Measurements from ENCODE around the gene PMPCA.
"Not testable (repeated sequence)": the region's sequence is repeated elsewhere in the genome, so short reads cannot be mapped to it uniquely, and the experiment has no call there.

Gene PMPCA

DNA sequence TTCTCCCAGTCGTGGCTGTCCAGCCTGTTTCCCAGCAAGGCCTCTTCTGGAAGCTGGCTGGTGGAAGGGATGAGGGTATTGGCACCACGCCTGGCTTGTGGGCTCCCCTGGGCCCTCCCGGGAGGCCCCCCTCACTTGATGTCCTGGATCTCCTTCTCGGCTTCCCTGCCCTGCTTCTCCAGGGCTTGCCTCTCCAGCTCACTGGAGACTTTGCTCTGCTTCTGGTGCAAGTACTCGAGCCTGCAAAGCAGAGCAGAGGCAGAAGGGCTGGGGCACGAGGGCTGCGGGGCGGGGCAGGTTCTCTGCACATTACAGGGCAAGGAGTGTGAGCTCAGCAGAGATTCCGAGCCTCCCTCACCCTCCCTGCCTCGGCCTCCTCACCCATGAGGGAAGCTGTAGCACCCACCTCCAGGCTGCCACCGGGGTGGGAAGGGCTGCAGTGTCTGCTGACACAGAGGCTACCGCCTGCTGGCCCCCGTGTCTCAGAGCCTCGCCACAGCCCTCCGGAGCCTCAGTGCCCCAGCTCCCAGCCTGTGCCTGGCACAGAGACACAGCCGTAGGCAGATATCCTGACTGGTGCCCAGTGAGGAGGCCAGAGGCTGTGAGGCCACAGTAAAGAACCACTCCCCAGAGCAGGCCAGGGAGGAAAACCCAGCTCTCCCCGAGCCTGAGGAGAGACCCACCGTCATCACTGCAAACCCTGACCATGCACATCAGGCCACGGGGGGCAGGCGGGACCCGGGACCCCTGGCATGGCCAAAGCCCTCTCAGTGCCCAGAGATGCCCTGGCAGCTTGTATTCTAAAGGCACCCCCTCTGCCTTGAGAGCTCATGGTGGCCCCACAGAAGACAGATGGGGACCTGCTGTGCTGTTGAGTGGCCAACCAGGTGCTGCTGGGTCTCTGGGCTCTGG lies 17.7 kb upstream of the PMPCA start:
- DNase-seq (ENCODE audit: low spot score): no peak

DNA sequence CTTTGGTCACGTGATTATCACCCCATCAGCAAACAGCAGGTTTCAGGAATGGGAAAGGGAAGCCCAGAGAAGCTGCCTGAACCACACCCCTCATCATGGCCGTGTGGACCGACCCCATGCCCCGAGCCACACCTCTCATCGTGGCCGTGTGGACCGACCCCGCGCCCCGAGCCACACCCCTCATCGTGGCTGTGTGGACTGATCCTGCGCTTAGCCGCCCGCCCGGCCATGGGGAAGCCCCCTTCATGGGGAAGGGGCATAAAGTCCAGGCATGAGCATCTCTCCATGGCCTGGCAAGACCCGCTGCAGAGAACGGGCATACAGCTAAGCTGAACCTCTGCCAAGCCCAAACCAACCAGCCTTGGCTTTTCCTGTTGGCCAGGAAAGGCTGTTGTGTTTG lies 16.9 kb upstream of the PMPCA start:
- DNase-seq (ENCODE audit: low spot score): no peak

DNA sequence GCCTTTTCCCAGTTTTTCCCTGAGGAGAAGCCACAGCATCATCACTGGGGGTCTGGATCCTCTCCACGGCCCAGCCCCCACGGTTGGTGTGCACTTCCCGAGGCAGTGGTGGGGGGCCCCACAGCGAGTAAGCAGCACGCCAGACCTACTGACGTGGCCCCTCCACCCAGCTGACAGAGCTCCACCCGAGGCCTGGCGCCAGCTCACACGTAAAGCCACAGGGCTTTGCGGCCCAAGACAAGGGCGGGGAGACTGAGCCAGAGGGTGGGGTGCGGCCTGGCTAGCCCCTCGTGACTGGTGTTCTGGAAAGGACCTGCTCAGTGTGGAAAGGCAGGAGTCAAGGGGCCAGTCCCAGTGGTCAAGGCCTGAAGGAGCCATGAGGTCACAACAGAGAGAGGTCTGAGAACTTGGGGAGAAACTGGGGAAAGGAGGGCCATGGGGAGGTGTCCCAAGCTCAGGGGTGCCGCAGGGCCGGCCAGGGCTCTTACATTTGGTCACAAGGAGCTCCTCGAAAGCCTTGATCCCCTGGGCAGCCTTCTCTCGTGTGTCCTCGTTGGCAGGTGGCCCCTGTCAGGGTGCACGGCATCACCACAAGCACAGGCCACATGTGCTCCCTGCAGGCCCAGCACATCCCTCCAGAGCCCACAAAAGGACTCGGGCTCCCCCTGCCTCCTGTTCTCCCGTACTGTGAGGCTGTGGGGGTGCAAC lies 16.0 kb upstream of the PMPCA start:
- no peak for DNase-seq (ENCODE audit: low spot score)

DNA sequence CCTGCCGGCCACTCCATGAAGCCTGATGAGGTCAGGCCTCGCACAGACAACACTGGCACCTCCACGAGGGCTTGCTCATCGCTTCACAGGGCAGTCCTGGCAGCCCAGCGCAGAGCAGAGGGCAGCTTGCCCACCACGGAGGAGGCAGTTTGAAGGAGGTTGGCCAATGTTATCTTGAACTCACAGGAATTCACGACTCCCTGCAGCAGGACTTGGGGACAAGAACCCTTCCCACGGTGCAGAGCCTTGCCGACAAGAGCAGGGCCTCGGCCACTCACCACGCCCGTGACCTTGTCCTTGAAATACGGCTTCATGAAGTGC lies 15.5 kb upstream of the PMPCA start:
- DNase-seq (ENCODE audit: low spot score): no peak

DNA sequence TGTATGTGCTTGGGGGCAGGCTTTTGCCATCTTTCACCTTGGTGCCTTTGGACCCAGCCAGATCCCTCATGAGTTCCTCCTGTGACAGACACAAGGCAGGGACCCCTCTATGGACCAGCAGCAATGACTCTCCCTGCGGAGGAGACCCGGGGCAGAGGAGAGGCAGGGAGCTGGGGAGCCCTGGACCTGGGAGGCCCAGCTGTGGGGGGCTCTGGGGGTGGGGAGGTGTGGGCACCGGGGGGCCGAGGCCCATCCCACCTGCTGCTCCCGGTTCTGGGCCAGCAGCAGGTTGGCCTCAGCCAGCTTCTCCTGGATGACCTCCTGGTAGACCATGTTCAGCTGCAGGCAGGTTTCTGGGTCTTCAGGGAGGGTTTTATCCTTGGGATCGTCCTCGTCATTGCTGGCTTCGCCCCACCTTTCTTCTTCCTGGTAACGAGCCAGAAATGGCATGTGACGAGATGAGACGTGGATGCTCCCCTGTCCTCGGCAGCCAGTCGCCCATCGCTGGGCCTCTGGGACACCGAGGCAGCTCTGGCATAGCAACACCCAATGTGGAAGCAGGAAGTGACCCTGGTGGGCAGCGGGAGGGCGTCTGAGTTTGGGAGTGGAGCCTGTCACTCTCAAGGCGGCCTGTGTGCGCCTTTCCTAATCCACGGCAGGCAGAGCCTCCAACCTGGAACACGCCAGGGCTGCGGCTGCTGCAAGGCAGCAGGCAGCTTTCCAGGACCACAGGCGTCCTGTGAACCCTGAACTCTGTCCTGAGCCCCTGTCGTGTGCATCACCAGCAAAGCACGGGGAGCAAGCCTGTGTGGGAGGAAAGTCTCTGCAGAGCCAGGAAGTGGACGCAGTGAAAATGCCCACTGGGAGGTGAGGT lies 14.9 kb upstream of the PMPCA start:
- DNase-seq (ENCODE audit: low spot score): no peak

DNA sequence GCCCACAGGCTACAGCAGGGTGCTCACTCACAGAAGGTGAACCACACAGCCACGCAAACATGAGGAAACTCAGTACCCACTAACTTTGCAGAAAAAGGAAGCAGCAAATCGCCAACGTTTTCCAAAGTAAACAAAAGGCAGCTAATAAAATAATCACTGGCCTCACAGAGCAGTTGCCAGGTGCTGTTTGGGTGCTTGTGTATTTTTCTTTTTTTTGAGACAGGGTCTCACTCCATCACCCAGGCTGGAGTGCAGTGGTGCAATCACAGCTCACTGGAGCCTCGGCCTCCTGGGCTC lies 14.3 kb upstream of the PMPCA start:
- DNase-seq (ENCODE audit: low spot score): no peak

- DNase-seq (ENCODE audit: low spot score): no peak
Observed at GRCh38 chr9:136397643-136398042, 12.8 kb upstream of the PMPCA start.

- no peak for DNase-seq (ENCODE audit: low spot score)
Observed at GRCh38 chr9:136398286-136398685, 12.2 kb upstream of the PMPCA start.

- DNase-seq (ENCODE audit: low spot score): no peak
Observed at GRCh38 chr9:136399176-136400037, 11.1 kb upstream of the PMPCA start.

GRCh38 chr9:136400038-136400834 lies 10.2 kb upstream of the PMPCA start, which contains the start of gene SNAPC4:
SNAPC4 (minus strand) TSS chr9:136400170; CDS start chr9:136398428, 1,742 bp downstream.
- DNase-seq (ENCODE audit: low spot score): peak; percentile 87

DNA sequence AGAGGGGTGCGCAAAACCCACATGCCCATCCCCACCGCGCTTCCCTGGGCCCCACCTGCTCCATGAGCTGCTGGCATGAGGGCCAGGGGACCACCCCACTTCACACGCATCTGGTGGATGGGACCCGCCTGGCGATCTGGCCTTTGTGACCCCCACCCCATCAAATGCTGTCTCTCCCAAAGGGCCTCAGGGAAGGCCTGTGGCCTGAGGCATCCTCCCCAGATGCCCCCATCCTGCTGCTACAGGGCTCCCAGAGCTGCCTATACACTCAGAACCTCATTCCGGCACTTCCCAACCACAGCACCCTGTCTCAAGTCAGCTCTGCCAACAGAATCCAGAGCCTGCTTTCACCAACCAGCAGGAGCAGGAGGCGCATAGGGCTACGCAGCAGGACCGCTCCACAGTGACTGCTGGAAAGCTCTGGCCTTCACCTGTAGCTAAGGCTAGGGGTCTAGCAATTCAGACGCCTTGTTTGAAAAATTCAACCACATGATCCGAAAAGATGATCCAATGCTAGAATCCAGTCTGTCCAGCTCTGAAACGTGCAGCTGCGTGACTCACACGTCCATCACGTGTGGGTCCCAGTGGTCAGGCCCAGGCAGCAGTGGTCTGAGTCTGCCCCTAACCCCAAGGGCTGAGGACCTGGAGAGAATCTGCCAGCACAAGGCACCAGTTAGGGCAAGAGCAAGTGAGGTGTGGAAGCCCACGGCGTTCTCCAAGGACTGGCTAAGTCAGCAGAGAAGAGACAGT lies 9.1 kb upstream of the PMPCA start:
- no peak for DNase-seq (ENCODE audit: low spot score)

DNA sequence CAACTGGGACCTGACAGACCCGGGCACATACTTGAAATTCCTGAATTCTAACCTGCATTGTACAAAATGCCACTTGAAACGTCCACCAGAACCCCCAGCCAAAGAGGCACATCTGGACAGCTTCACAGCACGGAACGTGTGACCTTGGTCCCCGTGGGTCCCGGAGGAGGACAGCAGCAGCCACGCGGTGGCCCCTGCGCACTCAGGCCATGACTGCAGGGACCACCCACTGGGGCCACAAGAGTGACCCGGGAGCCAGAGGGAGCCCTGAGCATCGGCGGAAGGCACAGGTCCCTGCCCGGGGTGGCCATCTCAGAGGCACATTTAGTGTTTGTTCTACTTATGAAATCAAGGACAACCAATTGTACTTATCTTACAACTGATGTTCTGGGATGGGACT lies 8.4 kb upstream of the PMPCA start:
- DNase-seq (ENCODE audit: low spot score): no peak

GRCh38 chr9:136403538-136403914 lies 6.9 kb upstream of the PMPCA start:
- no peak for DNase-seq (ENCODE audit: low spot score)

- DNase-seq (ENCODE audit: low spot score): no peak
Observed at GRCh38 chr9:136403915-136404800, 6.3 kb upstream of the PMPCA start.

- no peak for DNase-seq (ENCODE audit: low spot score)
Observed at GRCh38 chr9:136404801-136405136, 5.7 kb upstream of the PMPCA start.

DNA sequence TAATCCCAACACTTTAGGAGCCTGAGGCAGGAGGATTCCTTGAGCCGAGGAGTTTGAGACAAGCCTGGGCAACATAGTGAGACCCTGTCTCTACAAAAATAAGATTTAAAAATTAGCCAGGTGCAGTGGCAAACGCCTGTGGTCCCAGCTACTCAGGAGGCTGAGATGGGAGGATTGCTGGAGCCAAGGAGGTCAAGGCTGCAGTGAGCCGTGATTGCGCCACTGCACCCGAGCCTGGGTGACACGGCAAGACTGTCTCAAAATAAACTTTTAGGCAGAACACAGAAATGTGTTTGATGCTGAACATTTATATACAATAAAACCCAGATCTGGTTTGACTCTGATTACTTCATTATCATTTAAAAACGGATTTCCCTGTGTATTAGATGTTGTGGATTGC lies 5.0 kb upstream of the PMPCA start:
- no peak for DNase-seq (ENCODE audit: low spot score)

- DNase-seq (ENCODE audit: low spot score): not testable (repeated sequence)
Observed at GRCh38 chr9:136405904-136406303, 4.6 kb upstream of the PMPCA start.

DNA sequence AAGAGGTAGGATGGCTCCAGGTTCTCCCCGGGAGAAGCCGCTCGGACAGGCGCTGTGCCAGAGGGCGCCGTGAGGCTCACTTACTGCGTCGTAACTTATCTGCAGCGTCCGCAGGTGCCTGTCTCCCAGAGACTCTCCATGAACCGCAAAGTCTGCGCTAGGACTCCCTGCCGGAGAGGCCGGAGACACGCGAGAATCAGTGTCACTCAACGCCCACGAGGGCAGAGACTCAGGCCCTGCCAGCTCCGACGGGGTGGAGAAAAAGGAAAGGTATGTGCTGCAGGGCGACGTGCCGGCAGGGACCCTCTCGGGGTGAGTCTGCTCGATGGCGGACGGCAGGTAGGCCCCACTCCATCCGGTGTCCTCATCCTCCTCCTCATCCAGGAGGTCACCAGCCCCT lies 3.4 kb upstream of the PMPCA start:
- not testable (repeated sequence) for DNase-seq (ENCODE audit: low spot score)

DNA sequence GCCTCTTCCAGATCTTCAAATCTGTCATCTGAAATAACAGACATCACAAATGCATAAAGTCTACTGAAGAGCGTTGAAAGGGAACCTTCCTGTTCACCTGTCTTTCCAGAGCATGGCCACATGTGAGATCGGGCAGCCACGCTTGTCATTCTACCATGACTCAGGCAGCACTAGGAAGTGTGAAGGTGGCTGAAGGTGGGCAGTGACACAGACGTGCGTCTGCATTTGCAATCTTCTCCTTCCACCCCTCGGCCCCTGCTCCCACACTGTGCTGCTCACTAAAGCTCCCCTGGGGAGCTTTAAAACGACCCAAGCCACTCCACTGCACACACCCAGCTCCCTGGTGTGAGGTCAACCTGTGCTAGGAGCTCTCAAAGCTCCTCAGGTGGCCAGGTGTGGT lies 2.5 kb upstream of the PMPCA start:
- DNase-seq (ENCODE audit: low spot score): no peak

All from SK-N-DZ (cell line).